Left forelimb (tissue), 1 donor: ENCODE measurements around the gene TPM4.
"Not testable (repeated sequence)": the region's sequence is repeated elsewhere in the genome, so short reads cannot be mapped to it uniquely, and the experiment has no call there.

Experiments
- DNase-seq: peaks from one replicate; pipeline ENCODE4 v3.0.0-alpha.2; 2018; ENCODE audit warnings: low spot score

Gene TPM4

DNA sequence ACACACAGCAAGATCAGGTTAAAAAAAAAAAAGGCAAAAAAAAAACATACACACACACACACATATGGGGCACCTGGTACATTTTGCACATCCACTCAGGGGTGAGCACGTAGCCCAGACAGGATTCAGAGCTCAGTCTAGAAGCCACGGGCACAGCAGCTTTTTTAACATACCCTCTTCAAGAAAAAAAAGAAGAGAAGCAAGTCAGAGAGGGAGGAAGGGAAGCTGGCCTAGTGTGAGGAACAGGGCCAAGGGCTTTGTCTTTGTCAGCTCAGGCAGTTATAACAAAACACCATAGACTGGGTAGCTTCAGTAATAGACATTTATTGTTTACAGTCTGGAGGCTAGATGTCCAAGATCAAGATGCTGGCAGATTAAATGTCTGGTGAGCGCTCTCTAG lies 2.3 kb upstream of the TPM4 start:
- DNase-seq, result peak; percentile 60

DNA sequence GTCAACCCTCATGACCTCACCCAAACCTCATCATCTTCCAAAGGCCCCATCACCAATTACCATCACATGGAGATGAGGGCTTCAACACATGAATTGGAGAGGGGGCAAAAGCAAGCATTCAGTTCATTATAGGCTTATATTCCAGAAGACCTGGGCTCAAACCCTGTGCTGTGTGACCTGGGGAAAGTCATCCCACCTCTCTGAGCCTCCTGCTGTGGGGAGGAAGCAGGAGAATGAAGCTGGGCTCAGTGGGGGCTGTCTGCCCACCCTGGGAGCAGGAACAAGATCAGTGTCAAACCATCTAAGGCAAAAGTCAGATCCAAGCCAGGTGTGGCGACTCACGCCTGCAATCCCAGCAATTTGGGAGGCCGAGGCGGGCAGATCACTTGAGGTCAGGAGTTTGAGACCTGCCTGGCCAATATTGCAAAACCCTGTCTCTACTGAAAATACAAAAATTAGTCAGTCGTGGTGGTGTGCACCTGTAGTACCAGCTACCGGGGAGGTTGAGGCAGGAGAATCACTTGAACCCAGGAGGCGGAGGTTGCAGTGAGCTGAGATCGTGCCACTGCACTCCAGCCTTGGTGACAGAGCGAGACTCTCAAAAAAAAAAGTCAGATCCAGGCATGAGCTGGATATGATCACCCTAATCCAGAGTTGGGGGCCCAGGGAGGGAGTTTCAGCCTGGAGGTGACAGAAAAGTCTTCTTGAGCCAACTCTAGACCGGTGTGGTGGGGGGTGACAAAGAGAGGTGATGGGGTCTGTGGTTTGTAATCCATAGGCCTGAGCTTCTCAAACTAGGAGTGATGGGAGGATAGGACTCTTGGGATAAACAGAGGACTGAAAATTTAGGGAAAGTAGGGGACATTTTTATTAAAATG lies 1.6 kb upstream of the TPM4 start:
- no peak for DNase-seq

DNA sequence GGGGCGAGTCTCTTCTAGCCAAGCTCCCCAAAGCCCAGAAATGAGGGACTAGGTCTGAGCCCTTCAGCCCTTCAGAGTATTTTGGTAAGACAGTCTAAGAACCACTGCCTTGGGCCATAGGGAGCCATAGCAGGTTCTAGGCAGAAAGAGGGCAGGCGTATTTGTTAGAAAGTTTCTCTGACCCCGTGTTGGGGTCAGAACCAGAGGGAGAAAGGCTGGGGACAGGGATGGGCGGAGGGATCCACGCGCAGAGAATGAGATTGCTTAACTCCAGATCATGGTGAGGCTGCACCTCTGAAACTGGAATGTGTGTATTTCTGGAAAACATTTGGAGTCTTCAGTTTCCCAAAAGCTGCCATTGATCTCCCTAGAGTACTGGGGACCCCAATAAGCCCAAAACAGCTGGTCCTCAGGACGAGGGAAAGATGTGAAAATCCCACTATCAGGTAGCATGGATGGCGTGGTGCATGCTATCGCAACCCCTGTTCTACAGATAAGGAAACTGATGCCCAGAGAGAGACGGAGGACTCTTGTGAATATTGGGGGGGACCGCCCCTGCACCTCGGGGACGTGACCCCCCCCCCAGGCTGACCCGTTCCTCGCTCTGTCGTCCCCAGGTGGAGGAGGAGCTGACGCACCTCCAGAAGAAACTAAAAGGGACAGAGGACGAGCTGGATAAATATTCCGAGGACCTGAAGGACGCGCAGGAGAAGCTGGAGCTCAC lies 703 bp upstream of the TPM4 start:
- DNase-seq, result no peak

DNA sequence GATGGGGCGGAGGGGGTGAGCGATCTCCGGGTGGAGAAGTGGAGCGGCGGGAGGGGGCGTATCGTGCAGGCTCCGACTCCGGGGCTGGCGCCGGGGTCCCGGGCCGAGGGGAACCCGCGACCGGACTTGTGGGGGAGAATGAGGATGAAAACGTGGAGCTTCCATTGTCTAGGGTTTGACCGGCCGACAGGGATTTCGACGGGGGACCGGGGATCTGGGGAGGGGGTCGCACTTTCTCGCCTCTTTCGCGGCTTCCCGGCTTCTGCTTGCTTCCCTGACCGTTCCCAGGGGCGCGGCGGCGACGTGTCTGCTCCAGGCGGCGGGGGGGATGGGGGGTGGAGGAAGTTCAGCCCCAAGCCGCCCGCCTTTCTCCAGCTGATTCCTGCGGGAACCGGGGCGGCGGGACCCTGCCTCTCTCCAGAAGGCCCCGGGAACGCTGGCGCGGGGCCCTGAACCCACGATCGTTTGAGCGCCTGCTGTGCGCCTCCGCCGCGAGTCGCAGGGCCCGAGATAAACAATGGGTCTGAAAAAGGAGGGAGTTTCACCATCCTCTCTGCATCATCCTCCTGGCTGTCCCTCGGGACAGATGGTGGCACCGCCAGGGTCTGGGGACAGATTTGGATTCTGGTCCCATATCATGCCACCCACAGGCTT lies 790 bp downstream of the TPM4 start:
- DNase-seq, result no peak

DNA sequence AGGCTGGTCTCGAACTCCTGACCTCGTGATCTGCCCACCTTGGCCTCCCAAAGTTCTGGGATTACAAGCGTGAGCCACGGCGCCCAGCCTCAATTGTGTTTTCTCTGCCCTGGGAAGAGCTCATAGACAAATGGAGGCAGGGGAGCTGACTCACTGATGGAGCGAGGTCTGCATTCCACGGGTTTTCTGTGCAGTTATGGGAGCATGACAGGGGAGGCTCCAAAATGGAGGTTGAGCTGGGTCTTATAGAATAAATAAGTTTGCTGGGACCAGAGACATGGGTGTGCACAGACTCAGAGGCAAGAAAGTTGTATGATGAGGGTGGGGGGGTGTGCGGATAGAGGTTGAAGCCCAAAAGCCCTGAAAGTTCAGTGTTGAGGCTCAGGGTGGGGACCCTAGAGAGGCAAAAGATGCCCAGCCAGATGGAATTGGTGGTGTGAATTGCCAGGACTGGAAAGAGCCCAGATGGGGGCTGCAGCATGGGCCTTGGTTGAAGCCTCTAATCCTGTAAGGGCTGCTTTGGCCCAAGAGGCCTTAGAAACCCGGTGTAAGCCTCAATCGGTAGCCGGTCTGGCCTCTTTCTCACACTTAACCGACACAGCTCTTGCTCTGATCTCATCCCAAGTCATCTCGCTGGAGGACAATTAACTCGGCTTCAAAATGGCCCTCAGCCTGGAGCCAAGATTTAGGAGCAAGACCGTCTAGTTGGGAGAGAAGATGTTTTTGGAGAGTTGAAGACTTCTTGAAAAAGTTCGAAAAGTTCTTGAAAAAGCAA lies 1.9 kb downstream of the TPM4 start:
- peak; percentile 84 for DNase-seq

DNA sequence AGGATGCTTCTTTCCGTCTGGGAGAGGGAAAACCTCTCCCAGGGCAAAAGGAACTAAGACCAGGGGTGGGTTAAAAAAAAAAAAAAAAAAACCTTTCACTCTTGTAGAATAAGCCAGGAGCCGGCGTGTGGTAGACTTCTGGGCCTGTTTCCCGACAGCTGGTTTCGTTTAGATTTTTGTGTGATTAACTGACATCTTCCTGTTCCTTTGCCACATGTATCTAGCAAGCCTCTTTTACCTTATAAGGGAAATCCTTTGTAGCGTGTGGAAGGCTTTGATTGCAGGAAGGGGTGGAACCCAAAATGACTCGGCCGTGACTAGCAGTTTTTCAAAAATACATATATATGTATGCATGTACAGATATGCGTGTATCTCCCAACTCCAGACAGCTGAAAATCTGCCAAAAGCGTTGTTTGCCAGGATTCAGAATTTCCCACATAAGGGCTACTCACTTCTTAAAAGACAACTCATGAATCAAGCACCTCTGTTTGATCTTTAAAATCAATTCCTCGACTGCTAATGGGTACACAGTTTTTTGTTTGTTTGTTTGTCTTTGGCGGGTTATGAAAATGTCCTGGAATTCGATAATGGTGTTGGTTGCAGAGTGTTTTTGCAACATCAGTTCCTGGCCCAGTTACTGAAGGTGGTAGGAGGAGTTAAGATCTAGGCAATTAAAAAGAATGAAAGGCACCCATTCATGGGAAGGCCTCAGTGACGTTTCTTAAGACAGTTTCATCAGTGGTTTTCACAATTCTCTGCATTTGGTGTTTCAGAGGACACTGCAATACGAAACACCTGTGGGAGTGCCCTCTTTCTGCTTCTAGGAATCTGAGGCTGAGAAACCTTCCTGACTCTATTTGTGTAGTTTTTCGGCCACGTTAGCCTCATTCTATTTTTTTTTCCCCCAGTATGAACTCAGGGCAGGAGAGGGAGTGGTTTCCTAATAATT lies 2.7 kb downstream of the TPM4 start:
- DNase-seq, result peak; percentile 82

DNA sequence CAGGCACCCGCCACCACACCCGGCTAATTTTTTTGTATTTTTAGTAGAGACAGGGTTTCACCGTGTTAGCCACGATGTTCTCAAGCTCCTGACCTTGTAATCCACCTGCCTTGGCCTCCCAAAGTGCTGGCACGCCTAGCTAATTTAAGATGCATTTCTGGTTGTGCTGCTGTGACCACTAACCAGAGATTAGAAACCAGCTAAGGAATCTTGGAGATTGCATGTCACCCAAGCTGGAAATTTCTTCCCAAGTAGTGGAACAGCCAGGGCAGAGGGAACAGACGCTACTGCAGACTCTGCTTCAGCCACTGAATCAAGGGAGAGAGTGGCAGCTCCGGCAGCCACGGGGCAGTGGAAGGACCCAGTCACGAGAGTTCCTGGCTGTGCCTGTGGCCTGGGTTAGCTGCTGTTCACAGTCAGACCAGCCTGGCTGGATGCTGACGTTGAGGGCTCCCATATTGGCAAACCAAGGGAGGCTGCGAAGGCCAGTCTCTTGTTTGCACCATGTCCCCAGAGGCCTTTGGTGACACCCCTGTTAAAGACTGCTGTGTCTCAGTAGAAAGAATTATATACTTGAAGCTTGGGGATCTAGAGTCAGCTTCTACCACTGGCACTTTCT lies 7.9 kb downstream of the TPM4 start:
- DNase-seq, result no peak

DNA sequence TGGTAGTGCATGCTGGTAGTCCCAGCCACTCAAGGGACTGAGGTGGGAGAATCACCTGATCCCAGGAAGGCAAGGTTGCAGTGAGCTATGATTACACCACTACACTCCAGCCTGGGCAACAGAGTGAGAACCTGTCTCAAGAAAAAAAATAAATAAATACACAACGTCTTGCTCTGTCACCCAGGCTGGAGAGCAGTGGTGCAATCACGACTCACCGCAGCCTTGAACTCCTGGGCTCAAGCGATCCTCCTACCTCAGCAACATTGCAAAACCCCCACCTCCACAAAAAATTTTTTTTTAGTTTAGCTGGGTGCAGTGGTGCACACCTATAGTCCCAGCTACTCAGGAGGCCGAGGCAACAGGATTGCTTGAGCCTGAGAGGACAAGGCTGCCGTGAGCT lies 8.8 kb downstream of the TPM4 start:
- no peak for DNase-seq

DNA sequence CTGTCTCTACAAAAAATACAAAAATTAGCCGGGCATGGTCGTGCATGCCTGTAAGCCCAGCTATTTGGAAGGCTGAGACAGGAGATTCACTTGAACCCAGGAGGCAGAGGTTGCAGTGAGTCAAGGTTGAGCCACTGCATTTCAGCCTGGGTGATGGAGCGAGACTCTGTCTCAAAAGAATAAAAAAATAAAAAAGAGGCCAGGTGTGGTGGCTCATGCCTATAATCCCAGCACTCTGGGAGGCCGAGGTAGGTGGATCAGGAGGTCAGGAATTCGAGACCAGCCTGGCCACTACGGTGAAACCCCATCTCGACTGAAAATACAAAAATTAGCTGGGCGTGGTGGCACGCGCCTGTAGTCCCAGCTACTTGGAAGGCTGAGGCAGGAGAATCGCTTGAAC lies 11.1 kb downstream of the TPM4 start:
- DNase-seq, result not testable (repeated sequence)

DNA sequence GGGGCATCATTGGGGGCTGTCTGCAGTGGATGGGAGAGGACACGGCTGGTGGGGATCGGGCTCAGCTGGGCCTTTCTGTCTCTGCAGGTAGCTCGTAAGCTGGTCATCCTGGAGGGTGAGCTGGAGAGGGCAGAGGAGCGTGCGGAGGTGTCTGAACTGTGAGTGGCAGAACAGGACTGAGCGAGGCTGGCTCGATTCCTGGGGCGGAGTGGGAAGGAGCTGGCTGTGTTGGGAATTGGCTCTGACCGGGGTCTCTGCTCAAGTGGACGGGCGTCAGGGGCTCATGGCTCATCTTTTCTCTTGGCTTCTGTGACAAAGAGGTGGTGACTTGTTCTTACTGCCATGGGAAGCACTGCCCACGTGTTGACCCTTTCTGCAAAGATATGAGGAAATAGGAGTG lies 11.6 kb downstream of the TPM4 start:
- DNase-seq, result no peak

DNA sequence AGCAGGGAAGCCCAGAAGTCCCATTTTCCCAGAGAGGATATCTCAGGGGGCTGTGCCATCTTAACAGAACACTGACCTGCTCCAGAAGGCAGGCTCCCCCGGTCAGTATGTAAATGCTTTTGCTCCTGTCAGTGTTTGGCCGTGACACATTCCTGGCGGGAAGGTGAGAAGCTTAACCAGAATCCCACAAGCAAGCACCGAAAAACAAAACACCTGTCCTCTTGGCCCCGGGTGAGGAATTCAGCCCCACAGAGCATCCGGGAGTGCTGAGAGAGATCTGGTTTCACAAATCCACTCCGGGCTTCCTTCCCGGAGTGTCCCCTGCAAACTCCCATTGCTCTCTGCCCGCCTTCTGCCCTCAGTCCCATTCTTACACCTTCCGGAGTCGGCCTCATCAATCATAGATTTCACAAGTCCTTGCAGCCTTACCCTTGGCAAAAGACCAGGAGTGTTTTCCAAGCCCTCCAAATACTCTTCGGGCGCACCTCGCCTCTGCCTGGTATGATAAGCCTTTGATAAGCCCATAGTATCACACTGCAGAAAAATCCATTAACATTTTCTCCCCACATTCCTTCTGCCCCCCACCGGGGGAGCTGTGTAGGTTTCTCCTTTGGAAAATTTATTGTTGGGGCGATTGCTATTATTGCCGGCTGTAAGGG lies 12.2 kb downstream of the TPM4 start:
- DNase-seq, result no peak

DNA sequence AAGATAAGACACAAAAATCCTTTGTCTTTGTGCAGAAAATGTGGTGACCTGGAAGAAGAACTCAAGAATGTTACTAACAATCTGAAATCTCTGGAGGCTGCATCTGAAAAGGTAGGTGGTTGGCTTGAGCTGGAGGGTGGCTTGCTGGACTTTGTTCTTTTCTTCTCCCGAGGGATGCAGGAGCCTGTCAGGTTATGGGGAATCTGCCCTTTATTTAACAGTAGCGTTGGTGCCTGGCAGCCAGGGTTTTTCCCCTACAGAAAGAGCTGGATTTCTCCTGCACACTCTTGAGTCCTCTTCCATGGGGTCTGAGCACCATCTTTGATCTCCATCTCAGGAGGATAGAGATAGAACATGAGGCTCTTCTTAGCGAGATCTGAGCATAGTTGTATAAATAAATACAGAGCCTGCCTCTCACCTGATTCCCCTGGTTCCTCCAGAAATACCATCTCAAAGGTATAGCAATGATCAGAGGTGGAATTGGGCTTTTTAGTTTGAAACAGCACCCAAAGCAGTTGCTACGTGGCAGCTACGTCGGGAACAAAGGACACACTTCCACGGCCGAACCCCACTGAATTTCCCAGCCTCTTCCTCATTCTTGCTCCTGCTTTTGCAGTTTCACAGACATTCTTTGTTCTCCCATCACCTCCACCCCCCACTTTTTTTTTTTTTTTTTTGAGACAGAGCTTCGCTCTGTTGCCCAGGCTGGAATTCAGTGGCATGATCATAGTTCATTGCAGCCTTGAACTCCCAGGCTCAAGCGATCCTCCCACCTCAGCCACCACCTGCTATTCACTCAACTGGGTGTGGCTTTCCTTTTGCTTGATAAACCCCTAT lies 12.9 kb downstream of the TPM4 start:
- DNase-seq, result no peak

DNA sequence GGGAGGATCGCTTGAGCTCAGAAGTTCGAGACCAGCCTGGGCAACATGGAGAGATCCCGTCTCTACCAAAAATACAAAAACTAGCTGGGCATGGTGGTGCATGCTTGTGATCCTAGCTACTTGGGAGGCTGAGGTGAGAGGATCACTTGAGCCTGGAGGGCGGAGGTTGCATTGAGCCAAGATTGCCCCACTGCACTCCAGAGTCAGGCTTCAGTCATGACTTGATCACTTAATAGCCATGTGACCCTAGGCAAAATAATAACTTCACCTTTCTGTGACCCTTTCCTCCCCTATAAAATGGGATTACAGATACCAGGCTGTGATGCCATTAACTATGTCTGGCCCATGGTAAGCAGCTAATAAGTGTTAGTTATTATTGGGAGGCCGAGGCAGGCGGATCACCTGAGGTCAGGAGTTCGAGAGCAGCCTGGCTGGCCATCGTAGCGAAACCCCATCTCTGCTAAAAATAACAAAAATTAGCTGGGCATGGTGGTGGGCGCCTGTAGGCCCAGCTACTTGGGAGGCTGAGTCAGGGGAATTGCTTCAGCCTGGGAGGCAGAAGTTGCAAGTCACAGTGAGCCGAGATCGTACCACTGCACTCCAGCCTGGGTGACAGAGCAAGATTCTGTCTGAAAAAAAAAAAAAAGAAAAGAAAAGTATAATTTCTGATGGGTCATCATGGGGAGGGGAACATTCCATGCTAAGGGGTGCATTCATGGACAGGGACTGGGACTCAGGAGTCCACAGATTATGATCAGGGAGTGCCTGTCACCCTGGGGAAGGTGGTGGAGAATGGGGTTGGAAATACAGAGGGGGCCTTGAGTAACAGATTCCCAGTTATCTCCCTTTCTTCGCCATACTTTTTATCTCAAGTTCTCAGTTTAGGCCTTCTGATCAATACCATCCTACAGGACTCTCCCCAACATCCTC lies 15.5 kb downstream of the TPM4 start:
- DNase-seq, result no peak

DNA sequence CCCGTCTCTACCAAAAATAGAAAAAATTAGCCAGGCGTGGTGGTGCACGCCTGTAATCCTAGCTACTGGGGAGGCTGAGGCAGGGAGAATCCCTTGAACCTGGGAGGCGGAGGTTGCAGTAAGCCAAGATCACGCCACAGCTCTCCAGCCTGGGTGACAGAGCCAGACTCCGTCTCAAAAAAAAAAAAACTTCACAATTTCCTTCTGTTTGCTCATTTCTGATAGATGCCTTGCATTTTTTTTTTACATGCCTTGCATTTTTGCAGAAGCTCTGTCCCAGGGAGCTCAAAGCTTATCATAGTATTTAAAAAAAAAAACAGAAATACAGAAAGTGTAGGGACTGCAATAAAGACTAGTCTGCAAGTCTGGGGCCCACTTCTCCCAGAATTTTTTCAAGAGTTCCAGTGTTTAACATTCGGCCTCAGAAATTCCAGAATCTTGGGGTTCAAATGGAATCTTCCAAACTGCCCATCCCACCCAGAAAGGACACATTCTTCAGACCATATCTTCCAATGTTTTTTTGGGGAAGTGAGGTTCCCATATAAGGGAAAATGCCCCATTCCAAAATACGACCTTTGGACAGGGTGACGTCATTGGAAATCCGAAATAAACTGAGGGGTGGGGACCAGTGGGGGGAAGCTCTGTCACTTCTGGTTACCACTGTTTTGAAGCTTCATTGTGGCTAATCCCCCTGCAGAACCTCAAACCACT lies 18.2 kb downstream of the TPM4 start:
- DNase-seq, result no peak

DNA sequence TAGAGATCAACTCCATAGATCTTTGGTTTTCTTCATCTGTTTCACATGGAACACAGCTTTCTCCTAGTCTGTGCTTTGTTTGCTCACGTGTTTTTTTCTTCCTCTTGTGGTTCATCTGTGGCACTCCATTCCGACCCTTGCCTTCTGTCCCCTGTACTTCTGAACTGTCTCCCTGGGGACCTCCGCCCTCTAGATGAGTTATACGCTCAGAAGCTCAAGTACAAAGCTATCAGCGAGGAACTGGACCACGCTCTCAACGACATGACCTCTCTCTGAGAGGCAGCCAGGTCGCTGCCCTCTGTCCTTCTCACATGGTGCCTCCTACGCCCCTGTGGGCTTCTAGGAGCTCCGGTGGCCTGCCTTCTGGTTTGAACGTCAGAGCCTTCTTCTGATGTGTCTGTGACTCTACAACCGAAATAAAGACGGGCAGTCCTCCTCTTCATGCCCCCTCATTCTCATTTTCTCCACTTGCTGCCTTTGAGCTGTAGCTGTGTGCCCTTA lies 18.8 kb downstream of the TPM4 start:
- DNase-seq, result no peak

DNA sequence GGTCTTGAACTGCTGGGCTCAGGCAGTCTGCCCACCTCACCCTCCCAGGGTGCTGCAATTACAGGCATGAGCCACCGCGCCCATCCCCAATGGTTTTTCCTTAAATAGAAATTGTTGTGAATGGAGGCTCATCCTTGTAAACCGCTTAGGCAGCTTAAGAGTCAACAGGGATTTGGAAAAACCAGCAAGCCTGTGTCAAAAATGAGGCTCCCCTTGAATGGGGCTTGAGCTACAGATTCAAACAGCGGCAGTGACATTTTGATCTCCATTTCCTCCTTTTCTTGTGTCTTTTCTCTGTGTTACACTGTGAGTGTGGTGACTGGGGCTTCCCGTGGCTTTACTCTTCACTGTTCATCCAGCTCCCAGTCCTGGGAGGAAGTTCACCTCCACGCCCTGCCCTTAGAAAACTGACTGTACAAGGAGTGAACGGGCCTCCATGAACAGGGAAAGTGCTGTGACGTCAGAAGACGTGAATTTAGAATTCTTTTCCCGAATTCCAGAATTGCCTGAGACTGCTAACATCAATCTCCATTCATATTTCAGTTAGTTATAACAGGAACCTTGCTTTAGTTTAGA lies 20.1 kb downstream of the TPM4 start:
- DNase-seq, result no peak

DNA sequence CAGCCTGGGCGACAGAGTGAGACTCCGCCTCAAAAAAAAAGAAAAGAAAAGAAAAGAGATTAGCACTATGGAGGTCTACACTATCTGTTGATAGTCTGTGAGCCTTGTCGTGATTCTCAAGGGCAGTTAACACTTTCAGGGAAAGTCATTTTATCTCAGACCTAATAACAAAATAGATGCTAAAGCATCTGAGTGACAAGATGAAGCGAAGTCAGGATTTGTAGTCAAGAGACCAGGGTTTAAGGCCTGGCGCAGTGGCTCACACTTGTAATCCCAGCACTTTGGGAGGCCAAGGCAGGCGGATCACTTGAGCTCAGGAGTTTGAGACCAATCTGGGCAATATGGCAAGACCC lies 22.1 kb downstream of the TPM4 start:
- DNase-seq, result no peak
